GM18873 (cell line): ENCODE measurements around the gene ISLR2.

ENCODE experiments used
- ATAC-seq: cut with Tn5 transposase; IDR thresholded peaks from one replicate; pipeline ENCODE4 v1.9.1; 2021; ENCODE audit warnings: mild to moderate bottlenecking, moderate library complexity, moderate number of reproducible peaks; ENCODE audit not compliant: unreplicated experiment, low FRiP score

Gene ISLR2

GRCh38 chr15:74175271-74176191 lies 45.1 kb downstream of the ISLR2 start:
- ATAC-seq, result no peak

GRCh38 chr15:74176262-74177214 lies 46.2 kb downstream of the ISLR2 start:
- ATAC-seq, result no peak

DNA sequence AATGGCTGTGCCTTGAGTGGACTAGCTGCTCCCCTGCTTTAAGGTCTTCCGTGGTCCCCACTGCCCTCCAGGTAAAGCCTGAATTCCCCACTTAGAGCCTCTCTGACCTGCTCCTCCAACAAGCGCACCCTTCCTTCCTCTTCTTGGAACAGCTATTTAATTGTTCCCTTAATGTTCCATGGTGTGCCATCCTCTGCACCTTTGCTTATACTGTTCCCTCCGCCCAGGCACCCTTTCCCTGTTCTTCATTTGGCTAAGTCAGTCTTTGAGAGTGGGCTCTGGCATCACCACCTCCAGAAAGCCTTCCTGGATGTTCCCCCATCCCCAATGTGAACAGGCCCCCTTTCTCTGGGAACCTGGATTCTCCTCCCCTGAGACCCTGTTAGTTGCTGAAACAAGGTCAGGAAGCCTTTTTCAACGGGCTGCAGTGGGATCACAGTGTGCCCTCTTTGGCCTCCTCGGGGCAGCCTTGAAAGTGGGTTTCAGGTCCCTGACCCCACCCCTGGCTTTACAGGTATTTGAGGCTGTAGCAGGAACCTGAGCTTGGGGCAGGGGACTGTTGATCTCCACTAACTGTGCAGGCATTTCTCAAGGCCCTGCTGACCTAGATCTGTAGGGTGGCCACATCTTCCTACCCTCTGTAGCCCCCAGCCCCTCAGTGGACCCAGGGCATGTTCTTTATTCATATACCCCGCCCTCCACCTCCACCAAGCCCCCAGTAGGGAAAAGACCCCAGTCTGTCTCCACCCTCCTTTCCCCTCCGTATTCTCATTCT lies 48.1 kb downstream of the ISLR2 start:
- ATAC-seq, result no peak

- ATAC-seq, result no peak
Measured at GRCh38 chr15:74179101-74179841, 48.9 kb downstream of the ISLR2 start.

GRCh38 chr15:74179983-74180880 lies 49.8 kb downstream of the ISLR2 start:
- no peak for ATAC-seq

DNA sequence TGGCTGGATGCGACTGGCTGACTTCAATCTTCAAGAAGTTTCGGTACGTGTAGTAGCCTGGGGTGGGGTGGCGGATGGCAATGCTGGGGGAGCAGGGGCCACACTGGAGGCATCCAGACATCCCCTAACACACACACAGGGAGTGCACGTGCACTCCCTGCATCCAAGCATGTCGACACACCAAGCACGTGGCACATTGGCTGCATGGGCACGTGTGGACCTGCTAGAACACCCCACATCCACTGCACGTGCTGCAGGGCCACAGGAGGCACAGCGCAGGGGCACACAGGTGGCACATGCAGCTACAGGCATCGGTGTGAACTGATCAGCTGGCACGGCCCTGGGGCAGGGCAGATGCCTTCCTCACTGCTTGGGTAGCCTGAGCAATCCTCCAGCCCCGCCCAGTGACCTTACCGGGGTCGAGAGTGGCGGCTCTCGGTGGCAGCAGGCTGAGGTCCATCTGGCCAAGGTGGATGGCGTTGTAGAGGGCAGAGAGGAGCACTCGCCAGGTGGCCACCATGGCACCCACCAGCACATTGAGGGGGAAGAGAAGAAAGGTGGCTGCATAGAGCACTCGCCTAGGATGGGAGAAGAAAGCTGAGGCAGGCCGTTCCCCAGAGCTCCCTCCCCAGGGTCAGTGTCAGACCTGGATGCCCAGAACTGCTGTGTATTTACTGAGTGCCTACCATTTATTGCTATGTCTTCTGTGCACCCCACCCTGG lies 50.7 kb downstream of the ISLR2 start:
- ATAC-seq, result no peak

GRCh38 chr15:74182131-74182530 lies 51.7 kb downstream of the ISLR2 start:
- no peak for ATAC-seq

DNA sequence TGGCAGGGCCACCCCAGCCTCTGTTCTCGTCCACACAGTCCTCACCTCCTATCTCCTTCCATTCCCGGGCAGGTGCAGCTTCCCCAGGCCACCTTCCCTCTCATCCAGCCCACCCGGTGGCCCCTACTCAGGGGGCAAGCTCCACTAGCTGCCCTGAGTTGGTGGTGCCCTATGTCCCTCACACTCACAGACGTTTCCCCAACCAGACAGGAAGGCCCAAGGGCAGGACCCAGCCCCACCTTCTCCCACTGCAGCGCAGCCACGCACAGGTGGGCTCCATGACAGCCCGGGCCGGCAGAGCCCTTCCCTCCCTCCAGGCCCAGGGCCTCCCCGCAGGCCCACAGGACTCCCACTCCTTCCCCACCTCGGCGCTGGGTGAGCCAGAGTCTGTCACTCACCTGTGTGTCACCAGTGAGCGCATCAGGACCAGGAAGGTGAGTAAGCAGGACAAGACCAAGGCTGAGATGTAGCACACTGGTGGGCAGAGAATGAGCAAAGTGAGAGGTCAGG lies 54.3 kb downstream of the ISLR2 start:
- ATAC-seq, result no peak

- no peak for ATAC-seq
Measured at GRCh38 chr15:74185710-74186348, 55.4 kb downstream of the ISLR2 start.
